Upper lobe of left lung (tissue), 6 donors: Measurements from ENCODE around the gene TMEM74B. TPM values are rescaled to one million over a fixed set of nuclear protein-coding genes. Genes with fewer than 3 reads are reported as not detected.

ENCODE experiments used
- ATAC-seq, 2 donors: fragments of 200-7000 bp; cut with Tn5 transposase; one replicate each; pipeline ENCODE4 v1.9.1; 2022; ENCODE audit warnings: mild to moderate bottlenecking in 2 of 2, moderate library complexity in 2 of 2; ENCODE audit not compliant: low FRiP score in 2 of 2
- DNase-seq, 2 donors: peaks; one replicate each; pipeline ENCODE4 v3.0.0-alpha.2; 2019 to 2020
- H3K27ac ChIP-seq, 4 donors: fragments of 200-600 bp; sonication (generic); one replicate each; pipeline ENCODE4 v1.5.1; 2016 to 2019
- H3K27me3 ChIP-seq, 4 donors: fragments of 200-600 bp; sonication (generic); one replicate each; pipeline ENCODE4 v1.5.1; 2017 to 2019
- H3K36me3 ChIP-seq, 4 donors: fragments of 200-600 bp; sonication (generic); one replicate each; pipeline ENCODE4 v1.5.1; 2016 to 2019
- H3K4me1 ChIP-seq, 4 donors: fragments of 200-600 bp; sonication (generic); one replicate each; pipeline ENCODE4 v1.5.1; 2018 to 2019
- H3K4me3 ChIP-seq, 4 donors: fragments of 200-600 bp; sonication (generic); one replicate each; pipeline ENCODE4 v1.5.1; 2017 to 2019; ENCODE audit warnings: mild to moderate bottlenecking in 2 of 4, moderate library complexity in 1 of 4
- H3K9me3 ChIP-seq, 4 donors: fragments of 200-600 bp; sonication (generic); one replicate each; pipeline ENCODE4 v1.5.1; 2018 to 2019
- EP300 ChIP-seq, 4 donors: sonication (generic); formaldehyde crosslinking; IDR thresholded peaks; one replicate each; pipeline ENCODE4 v1.5.1; 2017; ENCODE audit warnings: antibody characterized with exemption in 4 of 4, control low read depth in 2 of 4
- POLR2A ChIP-seq, 4 donors: fragments of 450-650 bp; IDR thresholded peaks; one replicate each; pipeline ENCODE4 v1.5.1; 2016 to 2017; ENCODE audit warnings: antibody characterized with exemption in 4 of 4, mild to moderate bottlenecking in 2 of 4
- POLR2AphosphoS5 ChIP-seq, 2 donors: sonication (generic); formaldehyde crosslinking; IDR thresholded peaks; one replicate each; pipeline ENCODE4 v1.5.1; 2017; ENCODE audit warnings: antibody characterized with exemption in 2 of 2
- WGBS, 2 donors: methylation state at CpG; one replicate each; pipeline ENCODE4 v1.1.5; 2017 to 2018; 5-methylcytosine and 5-hydroxymethylcytosine counted together
- total RNA-seq, 6 donors: library from RNA; depleted of rRNA in 4 of 6; stranded (reverse); fragments of >200 nt in 4 of 6; gene quantifications; one replicate each; pipeline versions ENCODE4 v1.1.0 to v1.2.1, GENCODE V29; 2016 to 2021
- TF ChIP-seq, protein P1 (sequence below), 6 experiments: fragments of 450-650 bp in 4 of 6; fragments of 200-600 bp in 2 of 6; sonication (generic) in 2 of 6; IDR thresholded peaks; one replicate each; pipeline ENCODE4 v1.5.1; 2016 to 2019; ENCODE audit warnings: antibody characterized with exemption in 6 of 6
- donor health status: DM: no; HTN: no; CAD: no; lungs with moderate emphysema.
- donor health status: DM: no; HTN: yes; CAD: no; lungs with severe emphysema.

The TMEM74B gene
- total RNA-seq, 6 donors from 2014 or later: 9.3 to 85.9 (median 11.5) TPM

GRCh38 chr20:1178103-1178502 lies 6.7 kb downstream of the TMEM74B start:
- ATAC-seq: no peak

DNA sequence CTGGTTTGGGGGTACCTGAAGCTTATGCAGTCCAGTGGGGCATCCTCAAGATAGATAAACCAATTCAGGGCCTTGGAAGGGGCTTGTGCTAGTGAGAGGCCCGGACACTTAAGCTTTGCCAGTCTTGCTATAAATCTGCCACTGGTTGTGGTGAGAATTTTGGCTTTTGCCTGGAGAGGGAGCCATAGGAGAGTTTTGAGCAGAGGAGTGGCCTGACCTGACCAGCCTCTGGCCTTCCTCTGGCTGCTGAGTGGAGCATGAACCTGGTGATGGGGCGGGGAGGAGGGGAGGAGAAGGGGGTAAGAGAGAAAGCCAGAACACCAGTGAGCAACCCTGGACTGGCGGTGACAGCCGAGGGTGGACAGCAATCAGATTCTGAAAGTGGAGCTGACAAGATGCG lies 7.1 kb downstream of the TMEM74B start:
- Histone ChIP-seq H3K36me3 (peaks cover 0 to 54% (median 12%) of the 10 kb centered on the region in 4 donors), H3K9me3 (no peaks in the 10 kb centered on the region), H3K4me3 (no peak overlapping the region), H3K27me3 (no peaks in the 10 kb centered on the region), H3K4me1 (no peaks in the 10 kb centered on the region), H3K27ac (no peak overlapping the region)
- no peak for DNase-seq
- 86 to 94% methylated on average over 5 of the region's 5 CpGs for WGBS, 2 donors
- ATAC-seq: no peak
- no peak for TF ChIP-seq POLR2AphosphoS5 (IDR thresholded peaks at IDR 0.05)
- no peak for TF ChIP-seq POLR2A (IDR thresholded peaks at IDR 0.05)

More at GRCh38 chr20:1178103-1178502, 6.7 kb downstream of the TMEM74B start:
- no peak for DNase-seq
- Histone ChIP-seq H3K4me1 (no peaks in the 10 kb centered on the region), H3K36me3 (peaks cover 0 to 50% (median 10%) of the 10 kb centered on the region in 4 donors), H3K4me3 (no peak overlapping the region), H3K9me3 (no peaks in the 10 kb centered on the region), H3K27me3 (no peaks in the 10 kb centered on the region), H3K27ac (no peak overlapping the region)
- no peak for TF ChIP-seq POLR2A (IDR thresholded peaks at IDR 0.05)
- TF ChIP-seq, protein P1, sequence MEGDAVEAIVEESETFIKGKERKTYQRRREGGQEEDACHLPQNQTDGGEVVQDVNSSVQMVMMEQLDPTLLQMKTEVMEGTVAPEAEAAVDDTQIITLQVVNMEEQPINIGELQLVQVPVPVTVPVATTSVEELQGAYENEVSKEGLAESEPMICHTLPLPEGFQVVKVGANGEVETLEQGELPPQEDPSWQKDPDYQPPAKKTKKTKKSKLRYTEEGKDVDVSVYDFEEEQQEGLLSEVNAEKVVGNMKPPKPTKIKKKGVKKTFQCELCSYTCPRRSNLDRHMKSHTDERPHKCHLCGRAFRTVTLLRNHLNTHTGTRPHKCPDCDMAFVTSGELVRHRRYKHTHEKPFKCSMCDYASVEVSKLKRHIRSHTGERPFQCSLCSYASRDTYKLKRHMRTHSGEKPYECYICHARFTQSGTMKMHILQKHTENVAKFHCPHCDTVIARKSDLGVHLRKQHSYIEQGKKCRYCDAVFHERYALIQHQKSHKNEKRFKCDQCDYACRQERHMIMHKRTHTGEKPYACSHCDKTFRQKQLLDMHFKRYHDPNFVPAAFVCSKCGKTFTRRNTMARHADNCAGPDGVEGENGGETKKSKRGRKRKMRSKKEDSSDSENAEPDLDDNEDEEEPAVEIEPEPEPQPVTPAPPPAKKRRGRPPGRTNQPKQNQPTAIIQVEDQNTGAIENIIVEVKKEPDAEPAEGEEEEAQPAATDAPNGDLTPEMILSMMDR (IDR thresholded peaks at IDR 0.05): no peak
- no peak for TF ChIP-seq EP300 (IDR thresholded peaks at IDR 0.05)
- no peak for TF ChIP-seq POLR2AphosphoS5 (IDR thresholded peaks at IDR 0.05)
- WGBS, 2 donors: 88 to 93% methylated on average over 3 of the region's 3 CpGs

GRCh38 chr20:1174787-1175186 lies 10.0 kb downstream of the TMEM74B start:
- TF ChIP-seq, protein P1 (IDR thresholded peaks at IDR 0.05): no peak
- ATAC-seq (no peak), DNase-seq (no peak)
- H3K27me3 ChIP-seq: no peaks in the 10 kb centered on the region
- no peak overlapping the region for H3K4me3 ChIP-seq
- no peak overlapping the region for H3K27ac ChIP-seq
- peaks cover 6 to 68% (median 27%) of the 10 kb centered on the region in 4 donors for H3K36me3 ChIP-seq
- H3K4me1 ChIP-seq: no peaks in the 10 kb centered on the region
- H3K9me3 ChIP-seq: no peaks in the 10 kb centered on the region
- WGBS, 2 donors: 91 to 93% methylated on average over 8 of the region's 8 CpGs

- ATAC-seq (no peak), DNase-seq (no peak)
- H3K27me3 ChIP-seq: no peaks in the 10 kb centered on the region
- TF ChIP-seq, protein P1 (IDR thresholded peaks at IDR 0.05): no peak
- no peak for TF ChIP-seq POLR2A (IDR thresholded peaks at IDR 0.05)
- no peak for TF ChIP-seq POLR2AphosphoS5 (IDR thresholded peaks at IDR 0.05)
- TF ChIP-seq EP300 (IDR thresholded peaks at IDR 0.05): no peak
- 81 to 84% methylated on average over 4 of the region's 4 CpGs for WGBS, 2 donors
- no peaks in the 10 kb centered on the region for H3K9me3 ChIP-seq
- H3K4me3 ChIP-seq: no peak overlapping the region
- no peak overlapping the region for H3K27ac ChIP-seq
- no peaks in the 10 kb centered on the region for H3K4me1 ChIP-seq
- peaks cover 6 to 79% (median 36%) of the 10 kb centered on the region in 4 donors for H3K36me3 ChIP-seq
Observed at GRCh38 chr20:1173698-1174097, 11.1 kb downstream of the TMEM74B start.

DNA sequence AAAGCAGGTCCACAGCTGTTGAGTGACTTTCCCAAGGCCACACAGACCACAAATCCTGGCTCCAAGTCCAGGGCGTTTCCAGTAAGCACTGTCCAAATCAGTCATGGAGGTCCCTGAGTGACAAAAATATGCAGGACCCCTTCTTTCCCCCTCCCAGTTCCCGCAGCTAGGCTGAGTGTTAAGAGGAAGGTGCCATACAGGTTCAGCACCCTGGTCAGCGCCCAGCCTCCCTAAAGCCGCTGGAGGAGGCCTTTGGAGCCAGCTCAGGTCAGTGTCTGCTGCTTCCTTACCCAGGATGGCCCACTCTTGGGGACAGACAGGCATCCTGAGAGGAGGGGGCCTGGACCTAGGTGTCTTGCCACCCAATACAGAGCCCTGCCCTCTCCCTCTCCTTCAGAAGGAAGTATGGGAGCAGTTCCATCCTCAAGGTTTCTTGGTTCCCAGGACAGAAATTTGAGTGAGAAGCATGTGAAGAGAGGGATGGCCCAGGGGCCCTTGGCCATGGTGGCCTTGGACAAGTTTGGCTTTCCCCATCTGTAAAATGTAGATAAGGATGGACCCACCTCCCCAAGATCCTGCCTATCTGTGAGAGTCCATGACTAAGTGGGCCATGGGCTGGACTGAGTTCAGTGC lies 13.2 kb downstream of the TMEM74B start:
- WGBS, 2 donors: 81% methylated on average over 4 of the region's 4 CpGs; no CpG with 5 or more reads in 1 of the 2 donors
- Histone ChIP-seq H3K36me3 (peaks cover 10 to 96% (median 47%) of the 10 kb centered on the region in 4 donors), H3K4me1 (no peaks in the 10 kb centered on the region), H3K27ac (no peak overlapping the region), H3K9me3 (no peaks in the 10 kb centered on the region), H3K4me3 (no peak overlapping the region), H3K27me3 (no peaks in the 10 kb centered on the region)
- ATAC-seq (no peak), DNase-seq (no peak)
- TF ChIP-seq POLR2A (IDR thresholded peaks at IDR 0.05) (no peak), POLR2AphosphoS5 (IDR thresholded peaks at IDR 0.05) (no peak), EP300 (IDR thresholded peaks at IDR 0.05) (no peak)
- TF ChIP-seq, protein P1 (IDR thresholded peaks at IDR 0.05): no peak
